ENCODE measurements around the gene TMPRSS6. TPM values are rescaled to one million over a fixed set of nuclear protein-coding genes. Genes with fewer than 3 reads are reported as not detected.

The TMPRSS6 gene
- total and polyA plus RNA-seq, 2 donors (not counting 1 experiment from before 2014, with no cell fraction given): 0.03 TPM; not detected in 1

GRCh38 chr22:37112084-37112728 is 2.7 kb upstream of the TMPRSS6 start:
- Mint-ChIP-seq H3K27me3 (no peaks in the 10 kb centered on the region), H3K4me3 (no peak overlapping the region), H3K9me3 (ENCODE audit: insufficient read depth) (no peaks in the 10 kb centered on the region), H3K27ac (no peak overlapping the region), H3K4me1 (no peaks in the 10 kb centered on the region)
- POLR2A ChIA-PET: no interaction called here
- no peak overlapping the region for H3K4me3 ChIP-seq (ENCODE audit: control extremely low read depth in 1 of 5, extremely low read depth in 1 of 5, insufficient read depth in 1 of 5, low read depth in 2 of 5, low read length in 4 of 5)
- no peaks in the 10 kb centered on the region for H3K36me3 ChIP-seq (replicated peaks in 1 of 2; ENCODE audit: control extremely low read depth in 1 of 2, control insufficient read depth in 1 of 2, extremely low read depth in 1 of 2, insufficient read depth in 2 of 2, low read length in 1 of 2)
- H3K9me3 ChIP-seq (ENCODE audit: control extremely low read depth in 1 of 3, control insufficient read depth in 2 of 3, insufficient read depth in 1 of 3, low read length in 2 of 3): peaks cover 0 to 3% (median 0%) of the 10 kb centered on the region in 3 donors
- H3K9ac ChIP-seq (ENCODE audit: low read length): no peak overlapping the region
- H2AFZ ChIP-seq (ENCODE audit: insufficient read depth, low read depth, low read length, poor library complexity, severe bottlenecking): no peak overlapping the region
- H3K4me2 ChIP-seq (replicated peaks; ENCODE audit: low read depth, low read length, poor library complexity, severe bottlenecking): no peak overlapping the region
- TF ChIP-seq EZH2 (IDR thresholded peaks at IDR 0.05; ENCODE audit: borderline replicate concordance, insufficient read depth, low read depth, low read length, poor library complexity, severe bottlenecking) (no peak), CTCF (IDR thresholded peaks at IDR 0.05) (no peak)
- CTCF ChIA-PET: no interaction called here
- no peaks in the 10 kb centered on the region for H3K27me3 ChIP-seq (replicated peaks in 1 of 4; ENCODE audit: control extremely low read depth in 1 of 4, control insufficient read depth in 3 of 4, insufficient read depth in 4 of 4, low read length in 3 of 4)
- no peaks in the 10 kb centered on the region for H3K4me1 ChIP-seq (ENCODE audit: control insufficient read depth in 2 of 2, insufficient read depth in 2 of 2, low read length in 2 of 2)
- no peaks in the 10 kb centered on the region for H4K20me1 ChIP-seq (ENCODE audit: control insufficient read depth, insufficient read depth, low read length, poor library complexity, severe bottlenecking)
- ATAC-seq (ENCODE audit: low read depth): no peak
- no peak for DNase-seq
- H3K79me2 ChIP-seq (ENCODE audit: control insufficient read depth, insufficient read depth, low read length): no peaks in the 10 kb centered on the region
- 84% methylated on average over 9 of the region's 12 CpGs for WGBS (ENCODE audit: insufficient coverage)
- intact Hi-C loops (cut with micrococcal nuclease): no loop called here
- no peak overlapping the region for H3K27ac ChIP-seq (ENCODE audit: low read length in 2 of 2)

GRCh38 chr22:37111156-37111717 is 1.7 kb upstream of the TMPRSS6 start:
- H3K27ac Mint-ChIP-seq: no peak overlapping the region
- no peaks in the 10 kb centered on the region for H3K9me3 Mint-ChIP-seq (ENCODE audit: insufficient read depth)
- H3K9me3 ChIP-seq (ENCODE audit: control extremely low read depth in 1 of 3, control insufficient read depth in 2 of 3, insufficient read depth in 1 of 3, low read length in 2 of 3): no peaks in the 10 kb centered on the region
- ATAC-seq (ENCODE audit: low read depth): no peak
- no peaks in the 10 kb centered on the region for H3K79me2 ChIP-seq (ENCODE audit: control insufficient read depth, insufficient read depth, low read length)
- no peaks in the 10 kb centered on the region for H4K20me1 ChIP-seq (ENCODE audit: control insufficient read depth, insufficient read depth, low read length, poor library complexity, severe bottlenecking)
- no peak overlapping the region for H3K4me2 ChIP-seq (replicated peaks; ENCODE audit: low read depth, low read length, poor library complexity, severe bottlenecking)
- no peaks in the 10 kb centered on the region for H3K36me3 ChIP-seq (replicated peaks in 1 of 2; ENCODE audit: control extremely low read depth in 1 of 2, control insufficient read depth in 1 of 2, extremely low read depth in 1 of 2, insufficient read depth in 2 of 2, low read length in 1 of 2)
- no peaks in the 10 kb centered on the region for H3K27me3 Mint-ChIP-seq
- no peak for DNase-seq
- H3K4me3 ChIP-seq (ENCODE audit: control extremely low read depth in 1 of 5, extremely low read depth in 1 of 5, insufficient read depth in 1 of 5, low read depth in 2 of 5, low read length in 4 of 5): no peak overlapping the region
- POLR2A ChIA-PET: no interaction called here
- CTCF ChIA-PET: no interaction called here
- no peaks in the 10 kb centered on the region for H3K27me3 ChIP-seq (replicated peaks in 1 of 4; ENCODE audit: control extremely low read depth in 1 of 4, control insufficient read depth in 3 of 4, insufficient read depth in 4 of 4, low read length in 3 of 4)
- 98% methylated on average over 13 of the region's 13 CpGs for WGBS (ENCODE audit: insufficient coverage)
- no peaks in the 10 kb centered on the region for H3K4me1 Mint-ChIP-seq
- no peaks in the 10 kb centered on the region for H3K4me1 ChIP-seq (ENCODE audit: control insufficient read depth in 2 of 2, insufficient read depth in 2 of 2, low read length in 2 of 2)
- no peak overlapping the region for H3K27ac ChIP-seq (ENCODE audit: low read length in 2 of 2)
- no peak overlapping the region for H2AFZ ChIP-seq (ENCODE audit: insufficient read depth, low read depth, low read length, poor library complexity, severe bottlenecking)
- H3K4me3 Mint-ChIP-seq: no peak overlapping the region
- no peak overlapping the region for H3K9ac ChIP-seq (ENCODE audit: low read length)
- intact Hi-C loops (cut with micrococcal nuclease): no loop called here
- TF ChIP-seq EZH2 (IDR thresholded peaks at IDR 0.05; ENCODE audit: borderline replicate concordance, insufficient read depth, low read depth, low read length, poor library complexity, severe bottlenecking): no peak
- no peak for TF ChIP-seq CTCF (IDR thresholded peaks at IDR 0.05)
